GM12878 (cell line): ENCODE data around the gene PID1. TPM values are rescaled to one million over a fixed set of nuclear protein-coding genes. Genes with fewer than 3 reads are reported as not detected.

ENCODE experiments used
- ATAC-seq: fragments of 200-7000 bp; cut with Tn5 transposase; 3 replicates; pipeline ENCODE4 v1.9.1; 2020; ENCODE audit warnings: mild to moderate bottlenecking, moderate library complexity
- BruUV-seq: library from RNA; stranded (reverse); fragments of 400-500 nt; replicated peaks from 2 replicates; lab custom pipeline; 2021; lab: Mats Ljungman, UMichigan
- CTCF ChIA-PET: fragments of 300-600 bp; sonication (Branson Sonifier 250); formaldehyde crosslinking; extraction: SDS; loops from one replicate; lab custom pipeline; 2021; ENCODE audit warnings: inconsistent platforms; lab: Yijun Ruan, JAX
- POLR2A ChIA-PET: fragments of 350-600 bp; formaldehyde crosslinking; extraction: SDS; loops from one replicate; lab custom pipeline; 2021; ENCODE audit warnings: inconsistent platforms; lab: Charles Lee
- RAD21 ChIA-PET: fragments of 300-600 bp; sonication (Branson Sonifier 250); formaldehyde crosslinking; loops from one replicate; lab custom pipeline; 2023; ENCODE audit warnings: antibody characterized with exemption; ENCODE audit not compliant: unreplicated experiment; lab: Charles Lee
- SMC1A ChIA-PET: fragments of 300-600 bp; sonication (Branson Sonifier 250); formaldehyde crosslinking; loops from one replicate; lab custom pipeline; 2023; ENCODE audit not compliant: unreplicated experiment, uncharacterized antibody; lab: Charles Lee
- DNase-seq: peaks from one replicate; pipeline ENCODE4 v3.0.0-alpha.2; 2011; ENCODE audit warnings: low read depth, low spot score
- FAIRE-seq: peaks from 3 replicates; lab custom pipeline; 2011; peaks lifted over from hg19 to GRCh38; lab: Jason Lieb, UNC
- H2AFZ ChIP-seq: 2 replicates; pipeline ENCODE4 v1.6.0; 2011; ENCODE audit warnings: low read depth, low read length, control low read depth; ENCODE audit not compliant: control insufficient read depth
- H3K27ac ChIP-seq: 2 replicates; pipeline ENCODE4 v1.5.1; 2011; ENCODE audit warnings: control low read depth; ENCODE audit not compliant: control insufficient read depth, insufficient read depth
- H3K27me3 ChIP-seq, 2 experiments: replicated peaks in 1 of 2; 2 replicates each; pipeline versions ENCODE4 v1.6.0 to v1.6.1; 2011; ENCODE audit warnings: low read length in 1 of 2; ENCODE audit not compliant: control insufficient read depth in 2 of 2, insufficient read depth in 2 of 2
- H3K36me3 ChIP-seq, 2 experiments: 2 replicates each; pipeline ENCODE4 v1.5.1; 2011; ENCODE audit warnings: low read length in 1 of 2; ENCODE audit not compliant: control insufficient read depth in 2 of 2, insufficient read depth in 2 of 2
- H3K4me1 ChIP-seq: 2 replicates; pipeline ENCODE4 v1.6.1; 2011; ENCODE audit warnings: mild to moderate bottlenecking, low read length, moderate library complexity, mixed read lengths; ENCODE audit not compliant: control insufficient read depth, insufficient read depth
- H3K4me2 ChIP-seq: 2 replicates; pipeline ENCODE4 v1.6.0; 2011; ENCODE audit warnings: control low read depth; ENCODE audit not compliant: control insufficient read depth, insufficient read depth
- H3K4me3 ChIP-seq: fragments of 200-600 bp; sonication (generic); 2 replicates; pipeline ENCODE4 v1.5.1; 2016
- H3K79me2 ChIP-seq: 2 replicates; pipeline ENCODE4 v1.6.0; 2011; ENCODE audit warnings: low read length; ENCODE audit not compliant: control insufficient read depth, insufficient read depth
- H3K9ac ChIP-seq: 2 replicates; pipeline ENCODE4 v1.8.0; 2011; ENCODE audit warnings: low read length, control low read depth, mixed read lengths; ENCODE audit not compliant: control insufficient read depth, insufficient read depth
- H3K9me3 ChIP-seq: replicated peaks from 3 replicates; pipeline ENCODE4 v1.5.1; 2011; ENCODE audit warnings: mild to moderate bottlenecking, low read length; ENCODE audit not compliant: control insufficient read depth, insufficient read depth
- H4K20me1 ChIP-seq: 2 replicates; pipeline ENCODE4 v1.6.0; 2011; ENCODE audit not compliant: control insufficient read depth, insufficient read depth
- EED ChIP-seq: sonication (generic); IDR thresholded peaks from 2 replicates; pipeline ENCODE4 v1.6.1; 2016; ENCODE audit warnings: antibody characterized with exemption, low read depth
- EP300 ChIP-seq, 2 experiments: fragments of 150-350 bp in 1 of 2; IDR thresholded peaks; 2 replicates each; pipeline ENCODE4 v1.6.1; 2011 to 2012; ENCODE audit warnings: low read depth in 2 of 2, low read length in 2 of 2, borderline replicate concordance in 1 of 2, improper control_type of control experiment in 1 of 2, inconsistent platforms in 1 of 2; ENCODE audit not compliant: control insufficient read depth in 1 of 2
- FOXM1 ChIP-seq: IDR thresholded peaks from 2 replicates; pipeline ENCODE4 v1.6.1; 2012; ENCODE audit warnings: low read depth, mild to moderate bottlenecking, inconsistent platforms, low read length, moderate library complexity
- GATAD2B ChIP-seq: fragments of 450-650 bp; conservative IDR thresholded peaks from 2 replicates; pipeline ENCODE4 v1.6.1; 2017; ENCODE audit warnings: low read depth, mild to moderate bottlenecking, moderate library complexity
- MXI1 ChIP-seq: fragments of 150-350 bp; IDR thresholded peaks from 2 replicates; pipeline ENCODE4 v1.6.1; 2011; ENCODE audit warnings: low read depth, mild to moderate bottlenecking, inconsistent platforms, low read length, improper control_type of control experiment
- NR2C2 ChIP-seq: IDR thresholded peaks from 2 replicates; pipeline ENCODE4 v1.6.1; 2011; ENCODE audit warnings: borderline replicate concordance, low read depth; ENCODE audit not compliant: control insufficient read depth, insufficient read length
- NRF1 ChIP-seq: conservative IDR thresholded peaks from 2 replicates; pipeline ENCODE4 v1.6.1; 2011; ENCODE audit warnings: mild to moderate bottlenecking, low read depth, low read length, improper control_type of control experiment
- PAX8 ChIP-seq: fragments of 450-650 bp; IDR thresholded peaks from 2 replicates; pipeline ENCODE4 v1.6.1; 2017; ENCODE audit warnings: mild to moderate bottlenecking, moderate library complexity
- RFX5 ChIP-seq: IDR thresholded peaks from 2 replicates; pipeline ENCODE4 v1.6.1; 2011; ENCODE audit warnings: low read depth, low read length, improper control_type of control experiment
- SKIL ChIP-seq: fragments of 450-650 bp; IDR thresholded peaks from 2 replicates; pipeline ENCODE4 v1.6.1; 2017; ENCODE audit warnings: mild to moderate bottlenecking, low read depth, inconsistent platforms; ENCODE audit not compliant: poor library complexity, severe bottlenecking
- SRF ChIP-seq, 2 experiments: IDR thresholded peaks; 2 replicates each; pipeline ENCODE4 v1.6.1; 2011; ENCODE audit warnings: low read depth in 2 of 2, low read length in 2 of 2, mild to moderate bottlenecking in 1 of 2, moderate library complexity in 1 of 2
- TCF3 ChIP-seq: IDR thresholded peaks from 2 replicates; pipeline ENCODE4 v1.6.1; 2012; ENCODE audit warnings: low read depth, mild to moderate bottlenecking, low read length, borderline replicate concordance; ENCODE audit not compliant: insufficient read depth
- TCF7 ChIP-seq: IDR thresholded peaks from 2 replicates; pipeline ENCODE4 v1.6.1; 2014; ENCODE audit warnings: antibody characterized with exemption, borderline replicate concordance
- WGBS: methylation state at CpG from one replicate; pipeline ENCODE4 v1.1.6; 2016; ENCODE audit warnings: low lambda C conversion rate; ENCODE audit not compliant: insufficient replicate concordance, insufficient coverage; ENCODE audit errors: missing lambda C conversion rate; 5-methylcytosine and 5-hydroxymethylcytosine counted together
- in situ Hi-C: fragments of 300-500 bp; cut with MboI; formaldehyde crosslinking; loops from 9 replicates; pipeline ENCODE4 v1.14.3; 2018; ENCODE audit warnings: mixed read lengths
- intact Hi-C: fragments of 100-400 bp; cut with micrococcal nuclease; formaldehyde crosslinking; loops from one replicate; pipeline ENCODE4 v1.14.2; 2022; ENCODE audit not compliant: unreplicated experiment
- polyA plus RNA-seq, 11 experiments: library from polyadenylated mRNA; depleted of rRNA in 4 of 11; unstranded in 6 of 11; stranded (reverse) in 5 of 11; fragments of >200 nt; fragmentation: Nextera tagmentation in 4 of 11; fragmentation: Illumina TruSeq in 1 of 11; extraction: Ambion mirVana in 4 of 11; extraction: Trizol in 1 of 11; gene quantifications; 1 replicate in 1 of 11; 2 replicates in 10 of 11; pipeline versions ENCODE4 v1.2.1 to v1.2.3, GENCODE V29; 2011 to 2016; ENCODE audit warnings: inconsistent platforms in 2 of 11, missing spikeins in 2 of 11, low read depth in 1 of 11
- total RNA-seq, 4 experiments: library from RNA; depleted of rRNA in 3 of 4; stranded (reverse); fragments of >200 nt in 3 of 4; fragmentation: Illumina TruSeq in 1 of 4; extraction: Trizol in 1 of 4; gene quantifications; 2 replicates each; pipeline versions ENCODE4 v1.2.1 to v1.2.3, GENCODE V29; 2013 to 2021

PID1 gene
- total and polyA plus RNA-seq, 10 of the 15 experiments (the other 5 are each of a cell fraction or from before 2014, with no cell fraction given): not detected

GRCh38 chr2:229064749-229065148 is 206.3 kb downstream of the PID1 start:
- Histone ChIP-seq H3K27me3 (no peaks in the 10 kb centered on the region), H3K9me3 (no peaks in the 10 kb centered on the region), H3K79me2 (no peaks in the 10 kb centered on the region), H3K4me1 (no peaks in the 10 kb centered on the region), H3K36me3 (no peaks in the 10 kb centered on the region), H3K27ac (no peak overlapping the region), H3K9ac (no peak overlapping the region), H4K20me1 (no peaks in the 10 kb centered on the region), H3K4me3 (no peak overlapping the region), H3K4me2 (no peak overlapping the region), H2AFZ (no peak overlapping the region)
- ChIA-PET RAD21 (no interaction called here), SMC1A (no interaction called here), POLR2A (no interaction called here), CTCF (no interaction called here)
- no peak for ATAC-seq
- BruUV-seq: no TSS peak
- WGBS: 28% methylated on average over 3 of the region's 3 CpGs
- DNase-seq: no peak
- FAIRE-seq: no peak
- no peak for TF ChIP-seq NRF1
- no peak for TF ChIP-seq FOXM1
- no peak for TF ChIP-seq EP300 (IDR thresholded peaks at IDR 0.05; ENCODE audit: borderline replicate concordance in 1 of 2, control insufficient read depth in 1 of 2, low read depth in 2 of 2, low read length in 2 of 2)
- in situ Hi-C loops: no loop called here
- intact Hi-C loops: no loop called here

- SMC1A ChIA-PET: interaction anchor here (0.6 kb wide), 1 partner anchor 58 kb away, joined by 3 read pairs; no protein-coding TSS in a partner anchor
- H3K9me3 ChIP-seq: no peaks in the 10 kb centered on the region
- no peaks in the 10 kb centered on the region for H3K36me3 ChIP-seq
- RAD21 ChIA-PET: no interaction called here
- CTCF ChIA-PET: interaction anchor here (0.7 kb wide), 1 partner anchor 100 kb away, joined by 3 read pairs; no protein-coding TSS in a partner anchor
- TF ChIP-seq RFX5 (no peak), TCF3 (no peak), EED (no peak), MXI1 (no peak), SRF (IDR thresholded peaks at IDR 0.05; ENCODE audit: low read depth in 2 of 2, low read length in 2 of 2) (no peak), SKIL (no peak), PAX8 (no peak), NR2C2 (no peak), GATAD2B (no peak), TCF7 (no peak)
- H3K4me2 ChIP-seq: no peak overlapping the region
- in situ Hi-C loops: no loop called here
- no peak overlapping the region for H3K4me3 ChIP-seq
- no peak for FAIRE-seq
- no TSS peak for BruUV-seq
- H3K79me2 ChIP-seq: no peaks in the 10 kb centered on the region
- intact Hi-C loops: no loop called here
- DNase-seq: no peak
- no peak for ATAC-seq
- H3K4me1 ChIP-seq: no peaks in the 10 kb centered on the region
- POLR2A ChIA-PET: no interaction called here
- no peak overlapping the region for H3K27ac ChIP-seq
- H3K9ac ChIP-seq: no peak overlapping the region
- H4K20me1 ChIP-seq: no peaks in the 10 kb centered on the region
- H3K27me3 ChIP-seq: no peaks in the 10 kb centered on the region
- H2AFZ ChIP-seq: no peak overlapping the region
Measured at GRCh38 chr2:229060147-229060546, 210.9 kb downstream of the PID1 start.
